ENCODE data around the gene PHF21B.
"Not testable (repeated sequence)": the region's sequence is repeated elsewhere in the genome, so short reads cannot be mapped to it uniquely, and the experiment has no call there.

DNA sequence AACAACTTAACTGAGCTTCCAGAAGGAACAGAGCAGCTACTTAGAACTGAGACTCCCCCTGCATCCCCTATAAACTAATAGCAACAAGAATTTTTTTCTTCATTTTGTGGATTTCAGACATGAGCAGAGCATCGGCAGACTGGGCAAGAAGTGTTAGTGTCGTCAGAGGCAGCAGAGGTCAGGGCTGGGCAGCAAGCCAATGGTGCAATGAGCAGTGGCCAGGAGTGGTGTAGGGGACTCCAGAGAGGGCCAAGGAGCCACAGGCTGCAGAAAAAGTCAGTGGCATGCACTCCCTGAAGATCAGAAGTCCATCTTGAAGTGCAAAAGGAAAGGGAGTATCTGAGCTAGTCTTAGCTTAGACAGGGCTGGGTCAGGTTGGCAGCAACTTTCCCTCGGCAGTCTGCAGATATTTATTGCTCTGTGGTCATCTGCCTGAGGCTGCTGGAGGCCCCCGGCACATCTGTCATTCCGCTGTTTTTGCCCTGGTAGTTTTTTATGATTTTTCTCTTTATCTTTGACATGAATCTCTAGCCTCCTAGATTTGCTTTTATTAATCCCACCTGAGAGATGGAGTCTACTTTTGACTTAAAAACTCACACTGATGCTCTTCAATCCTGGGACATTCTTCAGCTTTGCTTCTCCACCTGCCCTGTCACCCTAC lies 105.2 kb downstream of the PHF21B start:
- TF ChIP-seq EZH2 (IDR thresholded peaks at IDR 0.05; ENCODE audit: low read length): not testable (repeated sequence)
- TF ChIP-seq, protein P1, sequence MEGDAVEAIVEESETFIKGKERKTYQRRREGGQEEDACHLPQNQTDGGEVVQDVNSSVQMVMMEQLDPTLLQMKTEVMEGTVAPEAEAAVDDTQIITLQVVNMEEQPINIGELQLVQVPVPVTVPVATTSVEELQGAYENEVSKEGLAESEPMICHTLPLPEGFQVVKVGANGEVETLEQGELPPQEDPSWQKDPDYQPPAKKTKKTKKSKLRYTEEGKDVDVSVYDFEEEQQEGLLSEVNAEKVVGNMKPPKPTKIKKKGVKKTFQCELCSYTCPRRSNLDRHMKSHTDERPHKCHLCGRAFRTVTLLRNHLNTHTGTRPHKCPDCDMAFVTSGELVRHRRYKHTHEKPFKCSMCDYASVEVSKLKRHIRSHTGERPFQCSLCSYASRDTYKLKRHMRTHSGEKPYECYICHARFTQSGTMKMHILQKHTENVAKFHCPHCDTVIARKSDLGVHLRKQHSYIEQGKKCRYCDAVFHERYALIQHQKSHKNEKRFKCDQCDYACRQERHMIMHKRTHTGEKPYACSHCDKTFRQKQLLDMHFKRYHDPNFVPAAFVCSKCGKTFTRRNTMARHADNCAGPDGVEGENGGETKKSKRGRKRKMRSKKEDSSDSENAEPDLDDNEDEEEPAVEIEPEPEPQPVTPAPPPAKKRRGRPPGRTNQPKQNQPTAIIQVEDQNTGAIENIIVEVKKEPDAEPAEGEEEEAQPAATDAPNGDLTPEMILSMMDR (optimal IDR thresholded peaks at IDR 0.05 in 1 of 3, IDR thresholded peaks at IDR 0.05 in 1 of 3, conservative IDR thresholded peaks at IDR 0.05 in 1 of 3; ENCODE audit: extremely low read depth in 1 of 3, insufficient read depth in 2 of 3, low read length in 3 of 3): not testable (repeated sequence)

Measured in keratinocyte (primary cell).